HEK293T (cell line): ENCODE measurements around the gene BMPER.

Experiments used
- BHLHE40 ChIP-seq: fragments of 450-650 bp; IDR thresholded peaks from 2 replicates; pipeline ENCODE4 v1.6.1; 2016; ENCODE audit warnings: mild to moderate bottlenecking, moderate library complexity, borderline replicate concordance
- CTBP1 ChIP-seq: fragments of 450-650 bp; IDR thresholded peaks from 2 replicates; pipeline ENCODE4 v1.6.1; 2016; ENCODE audit warnings: borderline replicate concordance
- ELF4 ChIP-seq: fragments of 450-650 bp; IDR thresholded peaks from 2 replicates; pipeline ENCODE4 v1.6.1; 2017; ENCODE audit warnings: antibody characterized with exemption
- FOXA1 ChIP-seq: fragments of 450-650 bp; IDR thresholded peaks from 2 replicates; pipeline ENCODE4 v1.6.1; 2016; ENCODE audit warnings: mild to moderate bottlenecking
- FOXK2 ChIP-seq: fragments of 450-650 bp; IDR thresholded peaks from 2 replicates; pipeline ENCODE4 v1.6.1; 2016; ENCODE audit warnings: mild to moderate bottlenecking
- HDGF ChIP-seq: fragments of 450-650 bp; IDR thresholded peaks from 2 replicates; pipeline ENCODE4 v1.6.1; 2017; ENCODE audit warnings: antibody characterized with exemption, borderline replicate concordance
- LEF1 ChIP-seq: fragments of 450-650 bp; IDR thresholded peaks from 2 replicates; pipeline ENCODE4 v1.6.1; 2017; ENCODE audit warnings: mild to moderate bottlenecking, borderline replicate concordance
- NFRKB ChIP-seq: fragments of 450-650 bp; IDR thresholded peaks from 2 replicates; pipeline ENCODE4 v1.6.1; 2016; ENCODE audit warnings: mild to moderate bottlenecking, moderate library complexity
- SP1 ChIP-seq: fragments of 450-650 bp; IDR thresholded peaks from 2 replicates; pipeline ENCODE4 v1.6.1; 2017
- SUZ12 ChIP-seq: fragments of 450-650 bp; IDR thresholded peaks from 2 replicates; pipeline ENCODE4 v1.6.1; 2016; ENCODE audit warnings: mild to moderate bottlenecking
- TARDBP ChIP-seq: fragments of 450-650 bp; IDR thresholded peaks from 2 replicates; pipeline ENCODE4 v1.6.1; 2016

DNA sequence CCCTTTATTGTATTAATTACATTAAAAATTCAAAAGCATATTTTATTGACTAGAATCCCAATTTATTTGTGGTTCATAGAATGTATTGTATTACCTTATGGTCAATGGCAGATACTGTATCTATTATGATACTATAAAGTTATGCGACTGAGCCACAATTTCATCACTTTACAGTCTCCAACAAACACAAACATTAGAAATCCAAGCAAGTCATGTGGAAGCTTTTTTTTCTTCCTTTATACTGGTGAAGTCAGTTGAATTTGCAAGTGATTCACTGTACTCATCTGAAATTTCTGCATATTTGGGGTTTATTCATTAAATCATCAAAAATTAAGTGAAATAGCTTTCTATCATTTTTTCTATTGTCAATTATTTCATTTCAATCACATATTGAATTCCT lies 54.3 kb downstream of the BMPER start:
- TF ChIP-seq BHLHE40 (no peak), CTBP1 (no peak), SP1 (no peak), NFRKB (no peak), FOXA1 (no peak), TARDBP (no peak), LEF1 (no peak), SUZ12 (no peak), HDGF (no peak), ELF4 (no peak), FOXK2 (no peak)
